K562 (cell line): ENCODE data around the gene KIZ.

Experiments
- EZH2 ChIP-seq: IDR thresholded peaks from 2 replicates; pipeline ENCODE4 v1.6.1; 2012; ENCODE audit warnings: low read depth, mild to moderate bottlenecking, inconsistent platforms, low read length, borderline replicate concordance
- FOSL1 ChIP-seq: fragments of 200-800 bp; sonication (Bioruptor generic); conservative IDR thresholded peaks from 2 replicates; pipeline ENCODE4 v1.6.1; 2016; ENCODE audit warnings: missing genetic modification characterization, missing compliant biosample characterization
- MYC ChIP-seq, 2 experiments: fragments of 250-450 bp in 1 of 2; sonication (Bioruptor Pico) in 1 of 2; IDR thresholded peaks; 2 replicates each; pipeline versions ENCODE4 v1.5.1 to v1.6.1; 2012 to 2021; ENCODE audit warnings: low read depth in 2 of 2, borderline replicate concordance in 1 of 2, improper control_type of control experiment in 1 of 2, low read length in 1 of 2, mild to moderate bottlenecking in 1 of 2, moderate library complexity in 1 of 2
- POLR2A ChIP-seq: fragments of 450-650 bp; conservative IDR thresholded peaks from 2 replicates; pipeline ENCODE4 v1.6.1; 2016
- ZBTB7A ChIP-seq: IDR thresholded peaks from 2 replicates; pipeline ENCODE4 v1.6.1; 2011; ENCODE audit warnings: low read depth, mild to moderate bottlenecking, low read length, moderate library complexity, borderline replicate concordance; ENCODE audit not compliant: control insufficient read depth
- ZNF3 ChIP-seq: fragments of 250-450 bp; sonication (Bioruptor Pico); IDR thresholded peaks from 2 replicates; pipeline ENCODE4 v1.5.0; 2021; ENCODE audit warnings: mild to moderate bottlenecking, moderate library complexity
- TF ChIP-seq, protein P1 (sequence below), 2 experiments: fragments of 450-650 bp; formaldehyde crosslinking in 1 of 2; IDR thresholded peaks; 2 replicates each; pipeline versions ENCODE4 v1.4.0 to v1.6.1; 2014 to 2020; ENCODE audit warnings: mild to moderate bottlenecking in 2 of 2, borderline replicate concordance in 1 of 2, low read depth in 1 of 2
- TF ChIP-seq, protein P2 (sequence below), 3 experiments: IDR thresholded peaks in 2 of 3; conservative IDR thresholded peaks in 1 of 3; 2 replicates each; pipeline ENCODE4 v1.5.1; 2011 to 2012; ENCODE audit warnings: low read length in 3 of 3, mild to moderate bottlenecking in 3 of 3, control low read depth in 2 of 3, improper control_type of control experiment in 1 of 3, inconsistent platforms in 1 of 3, low read depth in 1 of 3, mixed read lengths in 1 of 3, moderate library complexity in 1 of 3; ENCODE audit not compliant: insufficient read depth in 2 of 3
- TF ChIP-seq, protein P3 (sequence below): sonication (generic); formaldehyde crosslinking; IDR thresholded peaks from 2 replicates; pipeline ENCODE4 v1.9.0; 2022; ENCODE audit warnings: mild to moderate bottlenecking, missing genetic modification reagents

DNA sequence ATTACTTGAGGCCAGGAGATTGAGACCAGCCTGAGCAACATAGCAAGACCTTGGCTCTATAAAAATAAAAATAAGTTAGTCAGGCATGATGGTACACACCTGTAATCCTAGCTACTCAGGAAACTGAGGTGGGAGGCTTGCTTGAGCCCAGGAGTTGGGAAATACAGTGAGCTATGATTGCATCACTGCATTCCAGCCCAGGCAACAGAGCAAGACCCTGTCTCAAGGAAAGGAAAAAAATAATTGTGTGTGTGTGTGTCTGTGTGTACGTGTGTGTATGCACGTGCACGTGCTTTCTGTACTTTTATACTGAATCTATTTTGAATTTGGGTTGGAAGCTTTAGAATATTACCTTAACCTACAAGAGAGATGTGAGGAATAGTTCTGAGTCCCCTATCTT lies 58.9 kb downstream of the KIZ start:
- TF ChIP-seq FOSL1 (tag): no peak
- TF ChIP-seq, protein P1, sequence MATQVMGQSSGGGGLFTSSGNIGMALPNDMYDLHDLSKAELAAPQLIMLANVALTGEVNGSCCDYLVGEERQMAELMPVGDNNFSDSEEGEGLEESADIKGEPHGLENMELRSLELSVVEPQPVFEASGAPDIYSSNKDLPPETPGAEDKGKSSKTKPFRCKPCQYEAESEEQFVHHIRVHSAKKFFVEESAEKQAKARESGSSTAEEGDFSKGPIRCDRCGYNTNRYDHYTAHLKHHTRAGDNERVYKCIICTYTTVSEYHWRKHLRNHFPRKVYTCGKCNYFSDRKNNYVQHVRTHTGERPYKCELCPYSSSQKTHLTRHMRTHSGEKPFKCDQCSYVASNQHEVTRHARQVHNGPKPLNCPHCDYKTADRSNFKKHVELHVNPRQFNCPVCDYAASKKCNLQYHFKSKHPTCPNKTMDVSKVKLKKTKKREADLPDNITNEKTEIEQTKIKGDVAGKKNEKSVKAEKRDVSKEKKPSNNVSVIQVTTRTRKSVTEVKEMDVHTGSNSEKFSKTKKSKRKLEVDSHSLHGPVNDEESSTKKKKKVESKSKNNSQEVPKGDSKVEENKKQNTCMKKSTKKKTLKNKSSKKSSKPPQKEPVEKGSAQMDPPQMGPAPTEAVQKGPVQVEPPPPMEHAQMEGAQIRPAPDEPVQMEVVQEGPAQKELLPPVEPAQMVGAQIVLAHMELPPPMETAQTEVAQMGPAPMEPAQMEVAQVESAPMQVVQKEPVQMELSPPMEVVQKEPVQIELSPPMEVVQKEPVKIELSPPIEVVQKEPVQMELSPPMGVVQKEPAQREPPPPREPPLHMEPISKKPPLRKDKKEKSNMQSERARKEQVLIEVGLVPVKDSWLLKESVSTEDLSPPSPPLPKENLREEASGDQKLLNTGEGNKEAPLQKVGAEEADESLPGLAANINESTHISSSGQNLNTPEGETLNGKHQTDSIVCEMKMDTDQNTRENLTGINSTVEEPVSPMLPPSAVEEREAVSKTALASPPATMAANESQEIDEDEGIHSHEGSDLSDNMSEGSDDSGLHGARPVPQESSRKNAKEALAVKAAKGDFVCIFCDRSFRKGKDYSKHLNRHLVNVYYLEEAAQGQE (IDR thresholded peaks at IDR 0.05; ENCODE audit: borderline replicate concordance): no peak
- TF ChIP-seq, protein P1 (CRISPR knock-in tag; IDR thresholded peaks at IDR 0.05; ENCODE audit: low read depth): no peak
- TF ChIP-seq, protein P2, sequence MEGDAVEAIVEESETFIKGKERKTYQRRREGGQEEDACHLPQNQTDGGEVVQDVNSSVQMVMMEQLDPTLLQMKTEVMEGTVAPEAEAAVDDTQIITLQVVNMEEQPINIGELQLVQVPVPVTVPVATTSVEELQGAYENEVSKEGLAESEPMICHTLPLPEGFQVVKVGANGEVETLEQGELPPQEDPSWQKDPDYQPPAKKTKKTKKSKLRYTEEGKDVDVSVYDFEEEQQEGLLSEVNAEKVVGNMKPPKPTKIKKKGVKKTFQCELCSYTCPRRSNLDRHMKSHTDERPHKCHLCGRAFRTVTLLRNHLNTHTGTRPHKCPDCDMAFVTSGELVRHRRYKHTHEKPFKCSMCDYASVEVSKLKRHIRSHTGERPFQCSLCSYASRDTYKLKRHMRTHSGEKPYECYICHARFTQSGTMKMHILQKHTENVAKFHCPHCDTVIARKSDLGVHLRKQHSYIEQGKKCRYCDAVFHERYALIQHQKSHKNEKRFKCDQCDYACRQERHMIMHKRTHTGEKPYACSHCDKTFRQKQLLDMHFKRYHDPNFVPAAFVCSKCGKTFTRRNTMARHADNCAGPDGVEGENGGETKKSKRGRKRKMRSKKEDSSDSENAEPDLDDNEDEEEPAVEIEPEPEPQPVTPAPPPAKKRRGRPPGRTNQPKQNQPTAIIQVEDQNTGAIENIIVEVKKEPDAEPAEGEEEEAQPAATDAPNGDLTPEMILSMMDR (IDR thresholded peaks at IDR 0.05 in 2 of 3, conservative IDR thresholded peaks at IDR 0.05 in 1 of 3; ENCODE audit: insufficient read depth in 2 of 3, low read depth in 1 of 3, low read length in 3 of 3): no peak
- no peak for TF ChIP-seq ZNF3
- TF ChIP-seq ZBTB7A: no peak
- TF ChIP-seq EZH2: no peak
- no peak for TF ChIP-seq MYC (IDR thresholded peaks at IDR 0.05; ENCODE audit: low read depth, low read length)
- TF ChIP-seq MYC (CRISPR knock-in tag; IDR thresholded peaks at IDR 0.05; ENCODE audit: borderline replicate concordance, low read depth): no peak
- no peak for TF ChIP-seq POLR2A
- TF ChIP-seq, protein P3, sequence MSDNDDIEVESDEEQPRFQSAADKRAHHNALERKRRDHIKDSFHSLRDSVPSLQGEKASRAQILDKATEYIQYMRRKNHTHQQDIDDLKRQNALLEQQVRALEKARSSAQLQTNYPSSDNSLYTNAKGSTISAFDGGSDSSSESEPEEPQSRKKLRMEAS (CRISPR knock-in tag): no peak
